ENCODE results near the gene TSPAN5. TPM values are rescaled to one million over a fixed set of nuclear protein-coding genes. Genes with fewer than 3 reads are reported as not detected.

Gene TSPAN5
- polyA plus RNA-seq, 1 donor from 2014 or later = 18.8 TPM

DNA sequence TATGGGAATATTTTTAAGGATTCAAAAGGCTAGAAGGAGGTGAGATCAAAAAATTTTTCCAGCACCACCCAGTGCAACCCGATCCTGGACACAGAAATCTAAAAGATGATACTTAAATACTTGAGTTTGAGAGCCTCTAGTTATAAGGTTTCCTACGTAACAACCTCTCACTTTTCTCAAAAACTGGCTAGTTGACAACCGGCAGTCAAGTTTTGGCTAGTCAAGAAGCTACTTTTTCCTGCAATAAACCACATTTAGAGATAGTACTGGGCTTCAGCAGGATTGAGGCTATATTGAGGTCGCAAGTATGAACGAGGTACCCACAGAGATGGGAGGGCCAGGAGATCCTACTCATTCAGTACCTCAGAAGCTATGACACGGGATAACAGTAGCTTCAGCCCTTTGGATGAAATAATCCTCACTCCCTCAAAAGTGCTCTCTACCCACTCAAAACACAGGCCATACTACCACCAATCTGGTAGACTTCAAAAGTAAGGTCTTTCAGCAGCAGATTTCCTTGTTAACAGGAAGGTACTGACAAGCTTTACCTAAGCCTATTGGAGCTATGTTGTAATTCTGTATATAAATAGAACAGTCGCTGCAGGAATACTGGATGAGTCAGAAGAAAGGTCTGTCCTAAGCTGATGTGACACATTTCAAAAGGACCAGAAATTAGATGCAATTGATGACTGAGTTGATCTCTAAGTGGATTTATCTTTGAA, 1.5 kb upstream of the TSPAN5 start:
- H3K9ac ChIP-seq (ENCODE audit: low read length) = no peak overlapping the region
- peaks cover 6% of the 10 kb centered on the region for H3K27me3 ChIP-seq (ENCODE audit: insufficient read depth, low read depth, low read length)
- H3K4me3 ChIP-seq (ENCODE audit: low read length) = no peak overlapping the region
- H3K79me2 ChIP-seq (replicated peaks; ENCODE audit: insufficient read depth, low read length) = peaks cover 21% of the 10 kb centered on the region
- TF ChIP-seq EP300 (conservative IDR thresholded peaks at IDR 0.05; ENCODE audit: poor library complexity, severe bottlenecking) = no peak
- no peak for TF ChIP-seq SMC3 (conservative IDR thresholded peaks at IDR 0.05; ENCODE audit: poor library complexity)
- TF ChIP-seq, protein P1, sequence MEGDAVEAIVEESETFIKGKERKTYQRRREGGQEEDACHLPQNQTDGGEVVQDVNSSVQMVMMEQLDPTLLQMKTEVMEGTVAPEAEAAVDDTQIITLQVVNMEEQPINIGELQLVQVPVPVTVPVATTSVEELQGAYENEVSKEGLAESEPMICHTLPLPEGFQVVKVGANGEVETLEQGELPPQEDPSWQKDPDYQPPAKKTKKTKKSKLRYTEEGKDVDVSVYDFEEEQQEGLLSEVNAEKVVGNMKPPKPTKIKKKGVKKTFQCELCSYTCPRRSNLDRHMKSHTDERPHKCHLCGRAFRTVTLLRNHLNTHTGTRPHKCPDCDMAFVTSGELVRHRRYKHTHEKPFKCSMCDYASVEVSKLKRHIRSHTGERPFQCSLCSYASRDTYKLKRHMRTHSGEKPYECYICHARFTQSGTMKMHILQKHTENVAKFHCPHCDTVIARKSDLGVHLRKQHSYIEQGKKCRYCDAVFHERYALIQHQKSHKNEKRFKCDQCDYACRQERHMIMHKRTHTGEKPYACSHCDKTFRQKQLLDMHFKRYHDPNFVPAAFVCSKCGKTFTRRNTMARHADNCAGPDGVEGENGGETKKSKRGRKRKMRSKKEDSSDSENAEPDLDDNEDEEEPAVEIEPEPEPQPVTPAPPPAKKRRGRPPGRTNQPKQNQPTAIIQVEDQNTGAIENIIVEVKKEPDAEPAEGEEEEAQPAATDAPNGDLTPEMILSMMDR (IDR thresholded peaks at IDR 0.05; ENCODE audit: poor library complexity, severe bottlenecking) = no peak
- TF ChIP-seq RAD21 (conservative IDR thresholded peaks at IDR 0.05) = no peak
- no peak for TF ChIP-seq MXI1 (conservative IDR thresholded peaks at IDR 0.05; ENCODE audit: poor library complexity, severe bottlenecking)
- no peak for TF ChIP-seq POLR2AphosphoS5 (IDR thresholded peaks at IDR 0.05)
- TF ChIP-seq EZH2 (IDR thresholded peaks at IDR 0.05; ENCODE audit: borderline replicate concordance, insufficient read depth, low read length, poor library complexity, severe bottlenecking) = no peak
- peaks cover 3% of the 10 kb centered on the region for H3K9me3 ChIP-seq (ENCODE audit: low read length)
- H2AFZ ChIP-seq (ENCODE audit: low read depth, low read length) = no peak overlapping the region
- H3K9me2 ChIP-seq (ENCODE audit: insufficient read depth, low read length) = no peaks in the 10 kb centered on the region
- no peaks in the 10 kb centered on the region for H3K36me3 ChIP-seq (ENCODE audit: insufficient read depth, low read length)
- no peaks in the 10 kb centered on the region for H4K20me1 ChIP-seq (ENCODE audit: insufficient read depth)
- peaks cover 6% of the 10 kb centered on the region for H3F3A ChIP-seq (ENCODE audit: insufficient read depth, low read length, poor library complexity, severe bottlenecking)
- H3K27ac ChIP-seq (ENCODE audit: low read length) = no peak overlapping the region
- H3K4me2 ChIP-seq (ENCODE audit: low read length) = no peak overlapping the region

DNA sequence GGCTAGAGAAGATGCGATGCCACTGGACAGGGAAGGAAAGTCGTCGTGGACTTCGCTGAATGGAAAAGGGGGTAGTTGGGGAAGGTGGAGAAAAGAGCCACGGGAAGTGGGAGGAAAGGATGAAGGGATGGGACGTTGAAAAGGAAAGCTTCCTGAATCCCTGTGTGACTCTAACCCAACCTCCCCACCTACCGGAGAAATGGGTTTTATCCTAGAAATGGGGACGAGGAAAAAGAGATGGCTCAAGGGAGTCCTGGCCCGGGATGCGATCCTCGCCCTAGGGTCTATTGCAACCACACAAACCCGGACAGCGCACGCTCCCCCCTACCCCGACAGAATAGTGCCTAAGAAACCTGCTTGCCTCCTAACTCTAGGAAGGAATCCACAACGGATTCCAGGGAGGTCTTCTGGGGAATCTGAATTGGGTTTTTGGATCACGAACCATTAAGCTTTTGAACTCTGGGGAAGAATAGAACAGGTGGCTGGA, 738 bp upstream of the TSPAN5 start:
- peaks cover 6% of the 10 kb centered on the region for H3F3A ChIP-seq (ENCODE audit: insufficient read depth, low read length, poor library complexity, severe bottlenecking)
- H3K9me3 ChIP-seq (ENCODE audit: low read length) = no peaks in the 10 kb centered on the region
- H4K20me1 ChIP-seq (ENCODE audit: insufficient read depth) = no peaks in the 10 kb centered on the region
- H3K9ac ChIP-seq (ENCODE audit: low read length) = peak overlapping the region; percentile 69
- TF ChIP-seq EP300 (conservative IDR thresholded peaks at IDR 0.05; ENCODE audit: poor library complexity, severe bottlenecking) (no peak), SMC3 (conservative IDR thresholded peaks at IDR 0.05; ENCODE audit: poor library complexity) (peak; percentile 2)
- TF ChIP-seq, protein P1 (IDR thresholded peaks at IDR 0.05; ENCODE audit: poor library complexity, severe bottlenecking) = peak; percentile 25
- peaks cover 6% of the 10 kb centered on the region for H3K27me3 ChIP-seq (ENCODE audit: insufficient read depth, low read depth, low read length)
- H3K36me3 ChIP-seq (ENCODE audit: insufficient read depth, low read length) = no peaks in the 10 kb centered on the region
- H3K79me2 ChIP-seq (replicated peaks; ENCODE audit: insufficient read depth, low read length) = peaks cover 28% of the 10 kb centered on the region
- peak overlapping the region; percentile 69 for H2AFZ ChIP-seq (ENCODE audit: low read depth, low read length)
- peak overlapping the region; percentile 73 for H3K4me3 ChIP-seq (ENCODE audit: low read length)
- H3K9me2 ChIP-seq (ENCODE audit: insufficient read depth, low read length) = no peaks in the 10 kb centered on the region
- H3K27ac ChIP-seq (ENCODE audit: low read length) = peak overlapping the region; percentile 35
- H3K4me2 ChIP-seq (ENCODE audit: low read length) = no peak overlapping the region

Data from neural cell (in vitro differentiated cells).